Renal cortex interstitium (tissue), 11 donors: ENCODE measurements around the gene COL2A1. TPM values are rescaled to one million over a fixed set of nuclear protein-coding genes. Genes with fewer than 3 reads are reported as not detected.

Experiments
- DNase-seq, 11 donors: peaks; one replicate each; pipeline ENCODE4 v3.0.0-alpha.2; 2013; ENCODE audit warnings: low read depth in 9 of 11, low spot score in 4 of 11; ENCODE audit errors: extremely low read depth in 1 of 11
- polyA plus RNA-seq, 3 donors: library from polyadenylated mRNA; unstranded; fragments of 120-200 nt; gene quantifications; one replicate each; pipeline ENCODE4 v1.2.1, GENCODE V29; 2013; ENCODE audit not compliant: insufficient read length in 3 of 3

The COL2A1 gene
- polyA plus RNA-seq, 3 donors = 44.9 to 62.7 (median 46.4) TPM

DNA sequence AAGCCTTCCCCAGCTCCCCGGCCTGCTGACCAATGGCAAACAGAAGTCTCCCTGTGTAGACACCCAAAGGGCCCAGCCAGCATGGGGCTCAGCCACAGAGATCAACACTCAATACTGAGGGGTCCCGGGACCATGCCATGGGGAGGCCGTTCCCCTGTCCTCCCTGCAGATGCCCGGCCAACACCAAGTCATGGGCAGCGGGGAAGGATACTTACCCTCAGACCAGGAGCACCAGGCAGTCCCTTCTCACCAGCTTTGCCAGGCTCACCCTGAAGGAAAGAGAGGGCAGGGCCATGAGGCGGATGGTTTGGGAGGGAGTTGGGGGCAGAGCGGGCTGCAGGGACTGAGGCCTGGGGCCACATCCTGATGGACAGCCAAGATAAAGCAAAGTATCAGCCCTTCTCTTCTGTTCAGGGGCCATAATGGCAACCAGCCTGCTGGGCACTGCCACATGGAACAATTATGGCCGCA lies 19.9 kb downstream of the COL2A1 start:
- DNase-seq = no peak

DNA sequence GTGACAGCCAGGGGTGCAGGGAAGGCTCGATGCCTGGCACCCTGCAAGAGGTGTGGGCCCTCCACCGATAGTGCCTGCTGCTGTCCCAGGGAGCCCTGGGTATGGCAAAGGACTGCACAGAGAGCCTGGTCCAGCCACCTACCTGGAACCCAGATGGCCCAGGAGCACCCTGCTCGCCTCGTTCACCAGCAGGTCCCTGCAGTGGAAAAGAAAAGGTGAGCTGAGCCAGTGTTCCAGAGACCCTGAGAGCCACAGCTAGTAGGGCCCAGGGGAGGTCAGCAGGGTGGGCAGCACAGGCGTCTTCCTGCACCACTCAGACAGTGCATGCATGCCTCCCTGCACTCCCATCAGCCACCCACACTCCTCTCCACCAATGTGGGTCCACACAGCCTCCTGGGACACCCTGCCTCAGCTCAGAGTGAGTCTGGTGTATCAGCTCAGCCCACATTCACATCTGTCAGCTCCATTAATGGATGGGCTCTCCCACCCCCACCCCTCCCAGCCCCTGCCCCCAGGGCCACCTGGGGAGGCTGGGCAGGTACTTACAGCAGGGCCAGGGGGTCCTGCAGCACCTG lies 20.6 kb downstream of the COL2A1 start:
- no peak for DNase-seq

DNA sequence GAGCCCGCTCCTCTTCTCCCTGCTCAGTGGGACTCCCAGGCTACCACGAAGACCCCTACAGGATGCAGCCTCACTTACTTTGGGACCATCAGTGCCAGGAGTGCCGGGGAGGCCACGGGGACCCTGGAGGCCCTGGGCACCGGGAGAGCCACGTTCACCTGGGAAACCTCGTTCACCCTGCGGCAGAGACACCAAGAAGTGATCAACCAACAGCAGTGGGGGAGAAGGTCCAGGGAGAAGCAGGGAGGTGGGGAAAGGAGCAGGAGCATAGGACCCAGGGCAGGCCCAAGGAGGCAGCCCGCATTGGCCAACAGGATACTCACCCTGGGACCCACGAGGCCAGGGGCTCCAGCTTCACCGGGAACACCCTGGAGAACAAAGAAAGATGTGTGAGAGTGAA lies 21.5 kb downstream of the COL2A1 start:
- no peak for DNase-seq

DNA sequence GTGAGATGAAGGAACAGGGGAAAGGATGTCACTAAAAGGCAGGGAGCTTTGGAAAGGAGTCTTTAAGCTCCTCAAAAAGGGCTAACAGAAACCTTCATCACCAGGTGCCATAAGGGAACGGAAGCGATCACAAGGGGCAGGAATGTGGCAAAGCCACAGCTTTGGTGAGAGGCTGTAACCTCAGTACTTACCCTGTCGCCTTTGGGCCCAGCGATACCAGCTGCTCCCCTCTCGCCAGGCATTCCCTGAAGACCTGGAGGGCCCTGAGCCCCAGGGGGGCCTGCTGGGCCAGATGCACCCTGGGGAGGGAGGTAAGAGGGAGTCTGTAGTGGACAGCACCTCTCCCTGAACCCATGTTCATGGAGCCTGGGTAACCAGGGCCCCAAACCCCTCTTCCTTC lies 22.0 kb downstream of the COL2A1 start:
- no peak for DNase-seq

DNA sequence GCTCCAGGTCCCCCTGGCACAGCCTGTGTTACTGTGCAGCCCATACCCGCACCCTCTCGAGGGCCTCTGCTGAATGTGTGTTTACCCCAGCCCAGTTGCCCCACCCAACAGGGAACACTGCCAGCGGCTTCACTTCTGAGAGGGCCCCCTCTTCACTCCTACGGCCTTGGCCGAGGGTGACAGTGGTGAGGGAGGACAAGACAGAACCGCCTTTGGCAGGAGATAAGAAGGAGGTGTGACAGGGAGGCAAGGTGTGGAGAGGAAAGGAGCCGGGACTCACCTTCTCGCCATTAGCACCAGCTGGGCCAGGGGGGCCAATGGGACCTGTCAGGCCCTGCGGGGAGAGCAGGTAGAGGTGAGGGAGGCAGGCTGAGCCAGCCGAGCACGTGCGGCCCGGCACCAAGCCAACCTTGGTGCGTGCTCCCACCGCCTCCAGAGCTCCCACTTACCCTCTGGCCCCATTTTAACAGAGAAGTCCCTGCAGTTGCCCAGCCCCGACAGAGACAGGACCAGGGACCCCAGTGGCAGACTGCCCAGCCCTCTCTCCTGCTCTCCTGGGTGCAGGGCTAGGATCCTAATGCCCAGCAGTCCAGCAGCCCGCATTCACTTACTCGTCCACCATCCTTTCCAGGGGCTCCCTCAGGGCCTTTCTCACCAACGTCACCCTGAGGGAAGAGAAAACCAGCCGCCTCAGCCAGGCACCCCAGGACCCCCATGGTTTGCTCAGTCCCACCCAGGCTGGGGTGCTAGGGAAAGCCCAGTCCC lies 22.6 kb downstream of the COL2A1 start:
- DNase-seq = no peak

DNA sequence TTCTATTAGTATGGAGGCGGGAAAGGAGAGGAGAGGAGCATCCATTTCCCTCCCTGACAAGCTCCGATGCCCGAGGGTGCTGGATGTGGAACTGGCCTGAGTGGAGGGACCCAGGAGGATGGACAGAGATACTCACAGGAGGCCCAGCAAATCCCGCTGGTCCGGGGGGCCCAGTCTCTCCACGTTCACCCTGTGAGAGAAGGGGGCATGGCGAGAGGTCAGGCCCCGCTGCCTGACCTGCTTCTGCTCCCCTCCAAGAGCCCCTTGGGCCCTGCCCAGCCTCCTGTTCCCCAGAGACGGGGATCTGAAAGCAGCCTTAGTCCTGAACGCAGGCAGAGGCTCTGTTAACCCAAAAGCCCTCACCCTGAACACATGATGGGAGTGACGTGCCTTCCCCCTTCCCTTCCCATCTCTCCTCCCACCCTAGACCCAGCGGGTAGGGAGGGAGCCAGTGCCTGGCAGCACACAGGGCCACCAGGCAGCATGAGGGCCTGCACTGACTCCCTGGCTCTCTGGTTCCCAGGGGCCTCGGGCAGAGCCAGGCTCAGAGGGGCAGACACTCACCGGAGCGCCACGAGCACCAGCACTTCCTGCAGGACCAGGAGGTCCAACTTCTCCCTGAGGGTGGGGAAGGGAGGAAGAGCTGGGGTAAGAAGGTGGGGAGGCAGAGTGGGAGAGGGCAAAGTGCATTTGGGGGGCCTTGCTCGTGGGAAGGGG lies 23.3 kb downstream of the COL2A1 start:
- no peak for DNase-seq

DNA sequence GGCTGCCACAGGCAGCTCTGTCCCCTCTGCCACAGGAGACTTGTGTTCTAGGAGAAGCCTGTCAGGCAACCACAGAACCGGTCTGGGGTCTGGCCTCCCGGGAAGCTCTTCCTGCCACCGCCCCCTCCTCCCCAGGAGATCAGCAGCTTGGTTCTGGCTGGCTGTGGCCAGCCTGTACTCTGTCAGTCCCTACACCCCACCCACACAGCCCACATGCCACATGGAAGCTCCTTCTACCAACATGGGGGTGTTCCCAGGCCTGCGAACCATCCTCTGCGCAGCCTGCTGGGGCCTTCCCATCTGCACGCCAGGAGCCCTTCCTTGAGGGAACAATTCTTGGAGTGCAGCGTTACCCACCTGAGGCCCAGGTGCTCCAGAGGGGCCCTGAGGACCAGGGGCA lies 24.1 kb downstream of the COL2A1 start:
- no peak for DNase-seq

DNA sequence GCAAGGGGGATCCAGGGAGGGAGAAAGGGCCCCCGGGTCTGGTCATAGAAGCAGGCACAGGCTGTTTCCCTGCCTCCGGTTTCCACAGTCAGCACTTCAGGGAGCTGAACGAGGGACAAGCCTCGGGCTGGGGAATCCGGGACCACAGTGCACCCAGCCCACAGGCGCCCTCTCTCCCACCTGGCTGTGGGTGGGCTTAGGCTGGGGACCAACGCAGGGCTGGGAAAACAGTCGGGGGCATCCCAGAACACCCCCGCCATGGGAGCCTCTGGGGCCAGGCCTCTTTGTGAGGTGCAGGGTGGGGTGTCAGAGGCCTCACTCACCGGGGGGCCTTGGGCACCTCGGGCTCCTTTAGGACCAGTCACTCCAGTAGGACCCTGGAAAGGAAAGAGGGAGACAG lies 24.6 kb downstream of the COL2A1 start:
- no peak for DNase-seq

DNA sequence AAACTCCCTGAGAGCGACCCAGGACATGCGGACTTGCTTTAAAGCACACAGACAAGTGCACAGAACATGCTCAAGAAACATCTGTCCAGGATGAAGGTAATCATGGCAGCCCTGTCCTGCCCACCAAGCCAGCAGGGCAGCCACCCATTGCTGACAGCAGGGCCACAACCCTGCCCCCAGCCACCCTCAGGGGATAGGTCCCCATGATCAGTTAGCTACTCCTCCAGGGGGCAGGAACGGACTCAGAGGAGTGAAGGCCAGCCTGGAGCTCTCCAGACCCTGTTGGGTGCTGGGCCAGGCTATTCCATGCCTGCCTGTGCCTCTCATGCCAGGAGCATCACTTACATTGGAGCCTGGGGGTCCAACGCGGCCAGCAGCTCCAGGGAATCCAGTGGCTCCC lies 25.1 kb downstream of the COL2A1 start:
- DNase-seq = no peak

DNA sequence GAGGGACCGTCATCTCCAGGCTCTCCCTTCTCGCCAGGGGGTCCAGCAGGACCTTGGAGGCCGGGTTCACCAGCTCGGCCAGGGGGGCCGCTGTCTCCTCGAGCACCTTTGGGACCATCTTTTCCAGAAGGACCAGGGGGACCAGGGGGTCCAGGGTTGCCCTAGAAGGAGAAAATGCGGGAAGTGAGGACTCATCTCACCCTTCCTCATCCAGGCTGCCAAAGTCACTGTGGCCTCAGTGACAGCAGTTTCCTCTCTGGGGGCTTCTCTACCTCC lies 25.7 kb downstream of the COL2A1 start:
- no peak for DNase-seq

DNA sequence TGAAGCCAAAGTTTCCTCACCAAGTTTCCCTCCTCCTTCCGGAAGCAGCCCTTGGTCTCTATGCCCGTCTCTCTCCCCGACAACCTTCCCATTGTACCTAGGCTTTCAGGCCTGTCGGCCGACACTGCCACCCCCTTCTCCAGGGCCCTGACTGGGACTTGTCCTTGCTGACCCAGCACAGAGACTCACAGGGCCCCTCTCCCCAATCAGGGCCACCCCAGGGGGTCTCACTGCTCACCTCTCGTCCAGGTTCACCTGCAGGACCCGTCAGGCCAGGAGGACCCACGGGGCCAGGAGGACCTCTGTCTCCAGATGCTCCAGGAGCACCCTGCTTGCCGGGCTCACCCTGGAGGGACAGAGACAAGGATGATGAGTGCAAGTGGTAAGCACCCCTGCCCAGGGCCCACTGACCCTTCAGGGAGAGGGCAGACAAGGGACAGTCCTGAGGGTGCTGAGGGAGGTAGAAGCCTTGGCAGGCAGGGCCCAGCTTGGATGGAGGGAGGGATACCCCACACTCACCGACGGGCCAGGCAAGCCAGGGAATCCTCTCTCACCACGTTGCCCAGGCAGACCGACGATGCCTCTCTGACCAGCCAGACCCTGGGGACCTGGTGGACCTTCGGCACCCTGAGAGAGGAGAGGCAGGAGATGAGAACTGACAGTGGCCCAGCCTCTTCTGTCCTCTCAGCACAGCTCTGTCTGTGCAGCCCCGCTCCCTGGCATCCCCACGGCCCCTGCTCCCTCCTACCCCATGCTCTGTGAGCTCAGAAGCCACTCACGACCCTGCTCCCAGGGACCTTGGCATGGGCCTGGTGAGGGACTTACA lies 26.3 kb downstream of the COL2A1 start:
- no peak for DNase-seq

DNA sequence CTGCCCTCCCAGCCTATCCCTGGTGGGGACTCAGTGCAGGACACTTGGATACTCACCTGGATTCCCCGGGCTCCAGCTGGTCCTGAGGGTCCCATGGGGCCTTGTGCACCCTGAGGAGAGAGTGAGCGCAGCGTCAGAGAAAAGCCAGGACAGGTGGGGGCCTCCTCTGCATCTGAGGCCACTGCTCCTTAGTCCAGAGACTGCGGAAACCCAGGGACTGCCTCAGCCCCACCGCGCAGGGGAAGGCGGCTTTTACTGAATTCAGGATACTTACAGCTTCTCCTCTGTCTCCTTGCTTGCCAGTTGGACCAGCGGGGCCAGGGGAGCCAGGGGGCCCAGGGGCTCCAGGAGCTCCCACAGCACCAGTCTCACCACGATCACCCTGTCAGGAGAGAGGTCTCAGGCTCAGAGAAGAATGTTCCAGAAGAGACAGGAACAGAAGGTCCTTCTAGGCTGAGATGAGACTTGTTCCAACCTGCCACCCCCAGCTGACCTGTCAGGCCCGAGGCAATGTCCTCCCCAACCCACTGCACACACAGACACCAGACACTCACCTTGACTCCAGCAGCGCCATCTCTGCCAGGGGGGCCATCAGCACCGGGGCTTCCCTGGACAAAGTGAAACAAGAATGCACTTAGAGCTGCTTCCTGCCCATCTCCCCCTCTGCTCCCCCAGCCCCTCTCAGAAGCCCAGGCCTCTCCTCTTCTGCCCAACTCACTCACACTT lies 27.1 kb downstream of the COL2A1 start:
- no peak for DNase-seq

DNA sequence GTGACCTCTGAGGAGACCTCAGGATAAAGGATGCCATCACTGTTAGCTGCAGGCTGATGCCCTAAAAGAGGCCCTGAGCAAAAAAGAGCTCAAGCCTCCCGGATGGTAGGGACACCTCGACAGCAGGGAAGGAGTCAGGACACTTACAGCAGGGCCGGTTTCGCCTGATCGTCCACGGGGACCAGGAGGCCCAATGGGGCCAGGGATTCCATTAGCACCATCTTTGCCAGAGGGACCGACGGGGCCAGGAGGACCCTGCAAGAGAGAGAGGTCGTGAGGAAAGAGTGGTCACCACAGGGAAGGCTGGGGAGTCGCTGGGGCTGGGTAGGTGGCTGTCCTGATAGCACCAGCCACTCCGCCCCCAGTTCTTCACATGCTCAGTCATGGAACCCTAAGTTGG lies 28.5 kb downstream of the COL2A1 start:
- DNase-seq = no peak

DNA sequence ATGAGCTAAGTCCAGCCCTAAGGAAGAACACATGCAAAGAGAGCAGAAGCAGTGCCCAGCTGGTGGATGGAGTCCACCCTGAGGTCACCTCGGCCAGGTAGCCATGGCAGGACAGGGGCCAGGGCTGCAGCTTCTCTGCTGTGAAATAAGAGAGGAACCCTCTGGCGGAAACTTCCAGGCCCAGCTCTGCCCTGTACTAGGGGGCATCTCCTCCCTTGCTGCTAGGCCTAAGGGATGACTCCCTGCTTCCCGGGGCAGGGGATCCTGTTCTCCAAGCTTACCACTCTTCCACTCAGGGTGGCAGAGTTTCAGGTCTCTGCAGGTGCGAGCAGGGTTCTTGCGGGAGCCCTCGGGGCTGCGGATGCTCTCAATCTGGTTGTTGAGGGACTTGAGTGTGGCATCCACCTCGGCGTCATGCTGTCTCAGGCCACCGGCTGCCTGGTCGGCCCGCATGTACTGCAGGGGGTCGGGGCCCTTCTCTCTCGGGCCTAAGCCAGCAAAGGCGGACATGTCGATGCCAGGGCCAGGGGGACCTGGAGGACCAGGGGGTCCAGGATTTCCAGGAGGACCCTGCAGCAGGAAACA lies 29.1 kb downstream of the COL2A1 start:
- no peak for DNase-seq

DNA sequence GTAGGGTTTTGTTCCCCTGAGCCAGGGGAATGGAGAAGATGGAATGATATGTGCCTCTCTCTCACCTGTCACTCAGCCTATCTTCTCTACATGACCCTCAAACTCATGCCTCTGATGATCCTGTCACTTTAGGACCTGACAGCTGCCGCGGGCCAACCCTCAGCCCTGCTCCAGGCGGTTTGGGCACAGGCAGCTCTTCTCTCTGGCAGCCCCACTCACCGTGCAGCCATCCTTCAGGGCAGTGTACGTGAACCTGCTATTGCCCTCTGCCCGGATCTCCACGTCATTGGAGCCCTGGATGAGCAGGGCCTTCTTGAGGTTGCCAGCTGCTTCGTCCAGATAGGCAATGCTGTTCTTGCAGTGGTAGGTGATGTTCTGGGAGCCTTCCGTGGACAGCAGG lies 30.4 kb downstream of the COL2A1 start:
- DNase-seq = no peak

DNA sequence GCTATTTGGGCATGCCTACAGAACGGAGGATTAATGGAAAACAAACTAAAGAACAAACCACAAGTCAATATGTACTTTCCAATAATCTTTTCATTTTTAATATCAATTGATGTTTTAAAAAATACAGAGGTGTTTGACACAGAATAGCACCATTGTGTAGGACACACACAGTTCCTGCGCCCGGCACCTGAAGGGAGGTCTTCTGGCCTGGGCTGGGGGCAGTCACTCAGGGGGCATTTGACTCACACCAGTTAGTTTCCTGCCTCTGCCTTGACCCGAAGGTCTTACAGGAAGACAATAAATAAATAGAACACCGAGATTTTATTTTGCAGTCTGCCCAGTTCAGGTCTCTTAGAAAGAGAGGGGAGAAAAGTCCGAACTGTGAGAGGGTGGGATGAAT lies 31.4 kb downstream of the COL2A1 start:
- no peak for DNase-seq

DNA sequence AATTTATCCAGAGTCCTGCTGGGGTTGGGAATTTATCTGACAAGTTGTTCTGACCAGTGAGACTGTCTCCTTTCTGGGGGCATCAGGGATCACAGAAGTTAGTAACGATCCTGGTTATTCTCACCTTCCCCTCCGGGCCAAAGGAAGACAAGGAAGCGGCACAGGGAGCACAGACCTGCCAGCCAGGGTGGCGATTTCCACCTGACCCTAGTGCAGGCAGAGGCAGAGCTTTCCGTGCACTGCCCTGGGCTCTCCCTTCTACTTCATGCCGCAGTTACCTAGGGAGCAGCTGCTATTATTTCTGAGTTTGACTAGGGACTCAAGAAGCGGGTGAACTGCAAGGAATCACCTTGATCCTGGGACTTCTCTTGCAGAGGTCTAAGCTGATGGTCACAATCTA lies 33.4 kb downstream of the COL2A1 start:
- no peak for DNase-seq

DNA sequence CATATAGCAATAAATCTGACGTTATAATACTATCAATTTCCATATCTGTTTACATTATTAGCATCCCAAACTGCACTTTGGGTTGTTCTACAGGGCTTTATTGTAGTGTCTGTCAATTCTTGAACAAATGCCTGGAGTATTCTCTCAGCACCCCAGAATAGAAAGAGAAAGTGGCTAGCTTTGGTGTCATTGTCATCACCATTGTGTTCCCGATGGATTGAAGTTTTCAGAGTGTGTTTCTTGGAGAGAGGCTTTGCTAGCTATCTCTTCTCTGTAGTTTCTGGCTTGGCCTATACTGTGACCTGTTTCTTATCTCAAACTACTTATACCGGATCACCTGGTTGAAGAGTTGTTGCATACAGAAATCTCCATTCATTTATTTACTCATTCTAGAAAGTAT lies 34.4 kb downstream of the COL2A1 start:
- no peak for DNase-seq
